HEK293 (cell line): ENCODE measurements around the gene OR2S2.

Experiments
- CTCF ChIA-PET: fragments of 350-600 bp; formaldehyde crosslinking; extraction: SDS; loops from one replicate; lab custom pipeline; 2021; ENCODE audit warnings: antibody characterized with exemption; lab: Yijun Ruan, JAX
- POLR2A ChIA-PET: fragments of 300-600 bp; formaldehyde crosslinking; extraction: SDS; loops from one replicate; lab custom pipeline; 2020; ENCODE audit warnings: antibody characterized with exemption, inconsistent platforms; lab: Yijun Ruan, JAX
- H3K27ac ChIP-seq: fragments of 200-500 bp; sonication (Bioruptor generic); 2 replicates; pipeline ENCODE4 v1.5.1; 2014; ENCODE audit warnings: low read depth, low read length, control low read depth, inconsistent platforms; ENCODE audit errors: extremely low read depth
- H3K36me3 ChIP-seq, 2 experiments: fragments of 200-500 bp in 1 of 2; sonication (Bioruptor generic) in 1 of 2; 1 replicate in 1 of 2; 2 replicates in 1 of 2; pipeline ENCODE4 v1.5.1; 2014 to 2017; ENCODE audit warnings: inconsistent platforms in 2 of 2, low read length in 2 of 2; ENCODE audit not compliant: control insufficient read depth in 2 of 2, insufficient read depth in 1 of 2
- H3K4me1 ChIP-seq: fragments of 200-500 bp; sonication (Bioruptor generic); 2 replicates; pipeline ENCODE4 v1.5.1; 2014; ENCODE audit warnings: mild to moderate bottlenecking, low read length, inconsistent platforms; ENCODE audit not compliant: control insufficient read depth, insufficient read depth
- H3K4me3 ChIP-seq: 2 replicates; pipeline ENCODE4 v1.5.1; 2011; ENCODE audit warnings: low read depth, mild to moderate bottlenecking, control low read depth, low read length, moderate library complexity
- H3K9me3 ChIP-seq: fragments of 200-500 bp; sonication (Bioruptor generic); 2 replicates; pipeline ENCODE4 v1.5.1; 2014; ENCODE audit warnings: low read depth, low read length, inconsistent platforms; ENCODE audit not compliant: control insufficient read depth, insufficient read depth
- CTCF ChIP-seq: fragments of 450-650 bp; formaldehyde crosslinking; IDR thresholded peaks from 2 replicates; pipeline ENCODE4 v1.5.1; 2016; ENCODE audit warnings: missing biosample characterization, missing genetic modification characterization
- HOXA7 ChIP-seq: sonication (generic); formaldehyde crosslinking; IDR thresholded peaks from 2 replicates; pipeline ENCODE4 v1.8.1; 2022; ENCODE audit warnings: missing genetic modification reagents, borderline replicate concordance
- PRDM1 ChIP-seq: fragments of 450-650 bp; formaldehyde crosslinking; IDR thresholded peaks from 2 replicates; pipeline ENCODE4; 2016; ENCODE audit warnings: missing biosample characterization, missing genetic modification characterization
- RBAK ChIP-seq: fragments of 450-650 bp; formaldehyde crosslinking; IDR thresholded peaks from 2 replicates; pipeline ENCODE4 v1.5.1; 2016; ENCODE audit warnings: missing biosample characterization, missing genetic modification characterization
- TCF7L2 ChIP-seq: IDR thresholded peaks from 2 replicates; pipeline ENCODE4 v1.6.1; 2011; ENCODE audit warnings: low read depth, mild to moderate bottlenecking, inconsistent platforms, low read length, moderate library complexity, borderline replicate concordance
- ZBTB17 ChIP-seq: fragments of 450-650 bp; formaldehyde crosslinking; IDR thresholded peaks from 2 replicates; pipeline ENCODE4 v1.5.1; 2016; ENCODE audit warnings: missing biosample characterization, missing genetic modification characterization
- ZBTB20 ChIP-seq: fragments of 450-650 bp; formaldehyde crosslinking; IDR thresholded peaks from 2 replicates; pipeline ENCODE4 v1.5.1; 2016; ENCODE audit warnings: missing biosample characterization, missing genetic modification characterization
- ZBTB7A ChIP-seq: fragments of 450-650 bp; formaldehyde crosslinking; IDR thresholded peaks from 2 replicates; pipeline ENCODE4 v1.5.1; 2016; ENCODE audit warnings: low read depth, missing biosample characterization, missing genetic modification characterization
- ZNF169 ChIP-seq: fragments of 450-650 bp; formaldehyde crosslinking; IDR thresholded peaks from 2 replicates; pipeline ENCODE4 v1.5.1; 2016; ENCODE audit warnings: missing biosample characterization, missing genetic modification characterization
- ZNF2 ChIP-seq: fragments of 450-650 bp; formaldehyde crosslinking; IDR thresholded peaks from 2 replicates; pipeline ENCODE4 v1.5.1; 2016; ENCODE audit warnings: missing biosample characterization, missing genetic modification characterization
- ZNF354C ChIP-seq: fragments of 450-650 bp; formaldehyde crosslinking; IDR thresholded peaks from 2 replicates; pipeline ENCODE4 v1.5.1; 2016; ENCODE audit warnings: missing biosample characterization, missing genetic modification characterization, low read depth, borderline replicate concordance
- ZNF366 ChIP-seq: fragments of 450-650 bp; formaldehyde crosslinking; conservative IDR thresholded peaks from 2 replicates; pipeline ENCODE4 v1.5.1; 2016; ENCODE audit warnings: missing biosample characterization, missing genetic modification characterization
- ZNF404 ChIP-seq: fragments of 450-650 bp; formaldehyde crosslinking; IDR thresholded peaks from 2 replicates; pipeline ENCODE4 v1.5.1; 2017; ENCODE audit warnings: missing biosample characterization, missing genetic modification characterization
- ZNF449 ChIP-seq: fragments of 450-650 bp; formaldehyde crosslinking; IDR thresholded peaks from 2 replicates; pipeline ENCODE4 v1.5.1; 2017; ENCODE audit warnings: missing biosample characterization, mild to moderate bottlenecking, missing genetic modification characterization, moderate library complexity
- ZNF530 ChIP-seq: fragments of 450-650 bp; formaldehyde crosslinking; IDR thresholded peaks from 2 replicates; pipeline ENCODE4 v1.5.1; 2016; ENCODE audit warnings: low read depth, missing biosample characterization, missing genetic modification characterization
- ZNF560 ChIP-seq: fragments of 450-650 bp; formaldehyde crosslinking; IDR thresholded peaks from 2 replicates; pipeline ENCODE4 v1.5.1; 2017; ENCODE audit warnings: missing biosample characterization, missing genetic modification characterization, borderline replicate concordance
- ZNF654 ChIP-seq: fragments of 450-650 bp; formaldehyde crosslinking; IDR thresholded peaks from 2 replicates; pipeline ENCODE4 v1.5.1; 2016; ENCODE audit warnings: low read depth, missing biosample characterization, missing genetic modification characterization
- TF ChIP-seq, protein P1 (sequence below): fragments of 450-650 bp; formaldehyde crosslinking; IDR thresholded peaks from 2 replicates; pipeline ENCODE4 v1.5.1; 2017; ENCODE audit warnings: missing biosample characterization, missing genetic modification characterization
- TF ChIP-seq, protein P2 (sequence below): fragments of 450-650 bp; formaldehyde crosslinking; IDR thresholded peaks from 2 replicates; pipeline ENCODE4 v1.5.1; 2016; ENCODE audit warnings: missing biosample characterization, missing genetic modification characterization
- TF ChIP-seq, protein P3 (sequence below): fragments of 450-650 bp; formaldehyde crosslinking; IDR thresholded peaks from 2 replicates; pipeline ENCODE4 v1.5.1; 2016; ENCODE audit warnings: missing biosample characterization, missing genetic modification characterization

The OR2S2 gene

GRCh38 chr9:35954942-35955546 is 2.9 kb downstream of the OR2S2 start:
- POLR2A ChIA-PET: interaction anchor here (1.2 kb wide), 1 partner anchor 236 kb away, joined by 3 read pairs; the partner anchor contains the start of gene CLTA
- no peaks in the 10 kb centered on the region for H3K4me1 ChIP-seq

GRCh38 chr9:35952526-35953191 is 5.3 kb downstream of the OR2S2 start:
- ChIA-PET POLR2A (no interaction called here), CTCF (interaction anchor here (0.5 to 2.0 kb wide), 19 partner anchors 10 to 1140 kb away, joined by 3 to 15 read pairs (median 4); partner anchors contain the start of gene HRCT1)
- H3K4me3 ChIP-seq: no peak overlapping the region
- no peaks in the 10 kb centered on the region for H3K36me3 ChIP-seq
- H3K4me1 ChIP-seq: no peaks in the 10 kb centered on the region
- no peak overlapping the region for H3K27ac ChIP-seq
- no peaks in the 10 kb centered on the region for H3K9me3 ChIP-seq
- TF ChIP-seq ZNF366 (tag by site-specific recombination): peak; percentile 58; the same call in 1 of the 2 replicates
- TF ChIP-seq ZBTB17 (tag by site-specific recombination): no peak
- TF ChIP-seq PRDM1 (tag by site-specific recombination): peak; percentile 91
- TF ChIP-seq, all 188 proteins: peak for 2

More at GRCh38 chr9:35954942-35955546, 2.9 kb downstream of the OR2S2 start:
- no peaks in the 10 kb centered on the region for H3K9me3 ChIP-seq
- H3K4me3 ChIP-seq: no peak overlapping the region
- TF ChIP-seq ZNF560 (tag by site-specific recombination) (no peak), RBAK (no peak), ZNF169 (no peak), ZBTB20 (tag by site-specific recombination) (no peak), ZNF654 (tag by site-specific recombination) (peak; percentile 93), PRDM1 (tag by site-specific recombination) (peak; percentile 79; the same call in 1 of the 2 replicates), HOXA7 (CRISPR knock-in tag) (no peak), ZBTB7A (tag by site-specific recombination) (no peak), CTCF (tag by site-specific recombination) (peak; percentile 51; the same call in 1 of the 2 replicates)
- TF ChIP-seq, protein P1, sequence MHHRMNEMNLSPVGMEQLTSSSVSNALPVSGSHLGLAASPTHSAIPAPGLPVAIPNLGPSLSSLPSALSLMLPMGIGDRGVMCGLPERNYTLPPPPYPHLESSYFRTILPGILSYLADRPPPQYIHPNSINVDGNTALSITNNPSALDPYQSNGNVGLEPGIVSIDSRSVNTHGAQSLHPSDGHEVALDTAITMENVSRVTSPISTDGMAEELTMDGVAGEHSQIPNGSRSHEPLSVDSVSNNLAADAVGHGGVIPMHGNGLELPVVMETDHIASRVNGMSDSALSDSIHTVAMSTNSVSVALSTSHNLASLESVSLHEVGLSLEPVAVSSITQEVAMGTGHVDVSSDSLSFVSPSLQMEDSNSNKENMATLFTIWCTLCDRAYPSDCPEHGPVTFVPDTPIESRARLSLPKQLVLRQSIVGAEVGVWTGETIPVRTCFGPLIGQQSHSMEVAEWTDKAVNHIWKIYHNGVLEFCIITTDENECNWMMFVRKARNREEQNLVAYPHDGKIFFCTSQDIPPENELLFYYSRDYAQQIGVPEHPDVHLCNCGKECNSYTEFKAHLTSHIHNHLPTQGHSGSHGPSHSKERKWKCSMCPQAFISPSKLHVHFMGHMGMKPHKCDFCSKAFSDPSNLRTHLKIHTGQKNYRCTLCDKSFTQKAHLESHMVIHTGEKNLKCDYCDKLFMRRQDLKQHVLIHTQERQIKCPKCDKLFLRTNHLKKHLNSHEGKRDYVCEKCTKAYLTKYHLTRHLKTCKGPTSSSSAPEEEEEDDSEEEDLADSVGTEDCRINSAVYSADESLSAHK (tag by site-specific recombination): no peak
- TF ChIP-seq, protein P2, sequence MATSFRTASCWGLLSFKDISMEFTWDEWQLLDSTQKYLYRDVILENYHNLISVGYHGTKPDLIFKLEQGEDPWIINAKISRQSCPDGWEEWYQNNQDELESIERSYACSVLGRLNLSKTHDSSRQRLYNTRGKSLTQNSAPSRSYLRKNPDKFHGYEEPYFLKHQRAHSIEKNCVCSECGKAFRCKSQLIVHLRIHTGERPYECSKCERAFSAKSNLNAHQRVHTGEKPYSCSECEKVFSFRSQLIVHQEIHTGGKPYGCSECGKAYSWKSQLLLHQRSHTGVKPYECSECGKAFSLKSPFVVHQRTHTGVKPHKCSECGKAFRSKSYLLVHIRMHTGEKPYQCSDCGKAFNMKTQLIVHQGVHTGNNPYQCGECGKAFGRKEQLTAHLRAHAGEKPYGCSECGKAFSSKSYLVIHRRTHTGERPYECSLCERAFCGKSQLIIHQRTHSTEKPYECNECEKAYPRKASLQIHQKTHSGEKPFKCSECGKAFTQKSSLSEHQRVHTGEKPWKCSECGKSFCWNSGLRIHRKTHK (tag by site-specific recombination): no peak
- H3K27ac ChIP-seq: no peak overlapping the region
- no peaks in the 10 kb centered on the region for H3K36me3 ChIP-seq
- CTCF ChIA-PET: interaction anchor here (0.5 to 7.0 kb wide), 56 partner anchors 9 to 1726 kb away, joined by 3 to 99 read pairs (median 4); no protein-coding TSS in a partner anchor

DNA sequence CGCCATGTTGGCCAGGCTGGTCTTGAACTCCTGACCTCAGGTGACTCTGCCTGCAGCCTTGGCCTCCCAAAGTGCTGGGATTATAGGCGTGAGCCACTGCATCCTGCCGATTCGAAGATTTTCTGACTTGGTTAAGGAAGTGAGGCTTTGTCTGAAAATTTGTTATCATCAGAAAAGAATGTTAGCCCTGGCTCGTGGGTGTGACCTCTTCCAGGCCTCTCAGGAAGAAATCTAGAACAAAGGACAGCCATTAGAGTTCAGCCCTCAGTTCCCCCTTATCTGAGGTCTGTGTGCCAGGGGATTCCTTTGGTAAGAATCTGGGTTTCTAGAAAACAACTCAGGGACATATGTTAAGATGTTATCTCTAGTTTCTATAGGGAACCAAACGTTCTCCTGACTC is 6.2 kb downstream of the OR2S2 start:
- ChIA-PET POLR2A (no interaction called here), CTCF (interaction anchor here (0.5 to 2.0 kb wide), 13 partner anchors 11 to 455 kb away, joined by 3 to 15 read pairs (median 5); partner anchors contain the start of gene HRCT1)
- Histone ChIP-seq H3K4me3 (no peak overlapping the region), H3K4me1 (no peaks in the 10 kb centered on the region), H3K9me3 (no peaks in the 10 kb centered on the region), H3K36me3 (no peaks in the 10 kb centered on the region), H3K27ac (no peak overlapping the region)
- TF ChIP-seq ZNF404 (no peak), TCF7L2 (no peak), ZNF560 (tag by site-specific recombination) (no peak), ZNF449 (tag by site-specific recombination) (no peak), ZNF354C (tag by site-specific recombination) (no peak), ZNF530 (tag by site-specific recombination) (no peak), ZNF2 (no peak)
- TF ChIP-seq, protein P3, sequence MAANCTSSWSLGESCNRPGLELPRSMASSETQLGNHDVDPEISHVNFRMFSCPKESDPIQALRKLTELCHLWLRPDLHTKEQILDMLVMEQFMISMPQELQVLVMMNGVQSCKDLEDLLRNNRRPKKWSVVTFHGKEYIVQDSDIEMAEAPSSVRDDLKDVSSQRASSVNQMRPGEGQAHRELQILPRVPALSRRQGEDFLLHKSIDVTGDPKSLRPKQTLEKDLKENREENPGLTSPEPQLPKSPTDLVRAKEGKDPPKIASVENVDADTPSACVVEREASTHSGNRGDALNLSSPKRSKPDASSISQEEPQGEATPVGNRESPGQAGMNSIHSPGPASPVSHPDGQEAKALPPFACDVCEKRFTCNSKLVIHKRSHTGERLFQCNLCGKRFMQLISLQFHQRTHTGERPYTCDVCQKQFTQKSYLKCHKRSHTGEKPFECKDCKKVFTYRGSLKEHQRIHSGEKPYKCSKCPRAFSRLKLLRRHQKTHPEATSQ (tag by site-specific recombination): no peak
